NCI-H1417 (cell line): ENCODE data around the gene RIN2.

Experiments
- DNase-seq, 3 experiments: peaks; one replicate each; lab custom pipeline; 2025; lab: John Stamatoyannopoulos, UW

RIN2 gene, protein sequence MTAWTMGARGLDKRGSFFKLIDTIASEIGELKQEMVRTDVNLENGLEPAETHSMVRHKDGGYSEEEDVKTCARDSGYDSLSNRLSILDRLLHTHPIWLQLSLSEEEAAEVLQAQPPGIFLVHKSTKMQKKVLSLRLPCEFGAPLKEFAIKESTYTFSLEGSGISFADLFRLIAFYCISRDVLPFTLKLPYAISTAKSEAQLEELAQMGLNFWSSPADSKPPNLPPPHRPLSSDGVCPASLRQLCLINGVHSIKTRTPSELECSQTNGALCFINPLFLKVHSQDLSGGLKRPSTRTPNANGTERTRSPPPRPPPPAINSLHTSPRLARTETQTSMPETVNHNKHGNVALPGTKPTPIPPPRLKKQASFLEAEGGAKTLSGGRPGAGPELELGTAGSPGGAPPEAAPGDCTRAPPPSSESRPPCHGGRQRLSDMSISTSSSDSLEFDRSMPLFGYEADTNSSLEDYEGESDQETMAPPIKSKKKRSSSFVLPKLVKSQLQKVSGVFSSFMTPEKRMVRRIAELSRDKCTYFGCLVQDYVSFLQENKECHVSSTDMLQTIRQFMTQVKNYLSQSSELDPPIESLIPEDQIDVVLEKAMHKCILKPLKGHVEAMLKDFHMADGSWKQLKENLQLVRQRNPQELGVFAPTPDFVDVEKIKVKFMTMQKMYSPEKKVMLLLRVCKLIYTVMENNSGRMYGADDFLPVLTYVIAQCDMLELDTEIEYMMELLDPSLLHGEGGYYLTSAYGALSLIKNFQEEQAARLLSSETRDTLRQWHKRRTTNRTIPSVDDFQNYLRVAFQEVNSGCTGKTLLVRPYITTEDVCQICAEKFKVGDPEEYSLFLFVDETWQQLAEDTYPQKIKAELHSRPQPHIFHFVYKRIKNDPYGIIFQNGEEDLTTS

GRCh38 chr20:19758133-19758500 lies at the start of gene RIN2:
Gene RIN2, plus strand, starts transcription at chr20:19758258. Its CDS starts 131,344 bp downstream, at chr20:19889602.
- DNase-seq: peak in 2 of 3 experiments; percentile 33 to 84

DNA sequence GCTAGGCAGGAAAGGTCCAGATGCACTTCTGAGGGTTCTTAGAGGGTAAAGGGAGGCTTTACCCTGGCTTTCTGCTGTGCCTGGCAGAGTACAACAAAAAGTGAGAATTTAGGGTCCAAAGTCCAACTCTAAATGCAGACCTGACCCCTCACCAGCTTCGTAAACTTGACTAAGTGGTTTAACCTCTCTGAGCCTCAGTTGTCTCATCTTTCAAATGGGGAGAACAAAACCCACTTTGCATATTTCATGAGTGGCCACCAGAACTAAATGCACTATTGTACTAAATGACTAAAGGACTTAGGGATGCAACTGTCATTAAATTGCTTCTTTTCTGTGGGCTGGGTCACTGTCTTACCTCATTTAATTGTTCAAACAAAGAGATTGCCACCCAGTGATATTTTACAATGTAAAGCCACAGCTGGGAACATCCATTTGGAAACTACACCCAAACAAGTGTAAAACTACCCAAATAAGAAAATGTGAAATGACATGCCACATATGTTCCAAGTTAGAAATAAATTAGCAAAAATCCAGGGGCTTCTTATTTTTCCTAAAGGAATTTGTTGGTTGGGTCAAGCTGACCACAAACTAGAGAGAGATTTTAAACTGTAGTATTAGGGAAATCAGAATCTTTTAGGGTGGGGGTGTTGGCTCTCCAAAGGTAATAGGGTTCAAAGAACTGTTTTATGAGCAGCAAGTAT lies 48.3 kb upstream of the RIN2 start:
- DNase-seq: no peak

GRCh38 chr20:19710336-19711120 lies 47.5 kb upstream of the RIN2 start:
- DNase-seq: no peak

DNA sequence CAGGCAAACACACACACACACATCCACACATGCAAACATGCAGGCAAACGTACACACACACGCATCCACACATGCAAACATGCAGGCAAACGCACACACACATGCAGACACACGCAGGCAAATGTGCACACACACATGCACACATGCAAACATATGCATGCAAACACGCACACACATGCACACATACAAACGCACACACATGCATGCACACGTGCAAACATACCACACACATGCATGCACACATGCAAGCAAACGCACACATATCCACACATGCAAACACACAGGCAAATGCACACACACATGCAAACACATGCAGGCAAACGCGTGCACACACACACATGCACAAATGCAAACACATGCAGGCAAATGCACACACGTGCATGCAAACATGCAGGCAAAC lies 46.9 kb upstream of the RIN2 start:
- DNase-seq: no peak

- peak in 2 of 3 experiments; percentile 13 to 68 for DNase-seq
These were observed 45.3 kb upstream of the RIN2 start for GRCh38 chr20:19712721-19713260.

DNA sequence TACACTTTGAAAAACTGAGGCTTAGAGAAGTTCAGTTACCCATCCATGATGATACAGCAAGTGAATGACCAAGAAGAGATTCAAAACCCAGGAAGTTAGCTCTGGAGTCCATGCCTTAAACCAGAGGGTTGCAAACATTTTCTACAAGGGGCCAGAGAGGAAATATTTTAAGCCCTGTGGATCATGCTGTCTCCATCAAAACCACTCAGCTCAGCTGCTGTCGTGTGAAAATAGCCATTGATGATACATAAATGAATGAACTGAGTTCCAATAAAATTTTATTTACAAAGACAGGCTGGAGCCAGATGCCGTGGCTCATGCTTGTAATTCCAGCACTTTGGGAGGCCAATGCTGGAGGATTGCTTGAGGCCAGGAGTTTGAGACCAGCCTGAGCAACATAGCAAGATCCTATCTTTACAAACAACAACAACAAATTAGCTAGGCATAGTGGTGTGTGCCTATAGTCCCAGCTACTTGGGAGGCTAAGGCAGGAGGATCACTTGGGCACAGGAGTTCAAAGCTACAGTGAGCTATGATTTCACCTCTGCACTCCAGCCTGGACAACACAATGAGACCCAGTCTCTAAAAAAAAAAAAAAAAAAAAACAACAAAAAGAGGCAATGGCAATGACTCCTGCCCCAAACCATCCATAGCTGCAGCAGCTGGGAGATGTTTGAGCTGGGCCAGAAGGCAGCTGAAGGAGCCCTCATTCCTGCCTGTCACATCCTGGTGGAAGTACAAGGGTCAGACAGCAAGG lies 44.1 kb upstream of the RIN2 start:
- DNase-seq: no peak

DNA sequence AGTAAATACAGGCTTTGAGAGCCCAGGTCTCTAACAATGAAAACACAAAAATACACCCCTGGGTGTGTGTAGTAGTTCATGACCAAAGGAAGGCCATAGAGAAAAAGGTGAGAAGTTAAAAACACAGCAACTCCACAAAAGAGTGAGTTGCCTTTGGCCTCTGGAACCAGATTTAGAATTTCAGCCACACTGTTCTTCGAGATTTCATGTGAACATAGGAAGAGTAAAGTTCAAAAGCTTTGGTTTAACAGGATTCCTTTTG lies 43.5 kb upstream of the RIN2 start:
- no peak for DNase-seq

GRCh38 chr20:19715986-19716385 lies 42.1 kb upstream of the RIN2 start:
- DNase-seq: no peak

GRCh38 chr20:19718880-19719279 lies 39.2 kb upstream of the RIN2 start:
- no peak for DNase-seq

DNA sequence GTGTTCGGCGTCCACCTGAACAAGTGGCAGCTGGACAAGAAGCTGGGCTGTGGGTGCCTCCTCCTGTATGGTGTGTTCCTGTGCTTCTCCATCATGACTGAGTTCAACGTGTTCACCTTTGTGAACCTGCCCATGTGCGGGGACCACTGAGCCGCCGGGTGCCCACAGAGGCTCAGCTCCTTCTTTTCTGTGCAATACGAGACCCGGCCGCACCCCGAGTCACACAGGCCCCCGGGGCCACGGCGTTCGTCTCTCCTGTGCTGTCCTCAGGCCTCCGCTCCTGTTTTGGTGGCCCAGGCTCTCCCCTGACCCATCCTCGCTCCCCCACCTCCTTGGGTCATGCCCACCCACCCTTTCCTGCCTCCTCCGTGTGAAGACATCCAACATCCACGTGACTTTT lies 37.1 kb upstream of the RIN2 start:
- no peak for DNase-seq

DNA sequence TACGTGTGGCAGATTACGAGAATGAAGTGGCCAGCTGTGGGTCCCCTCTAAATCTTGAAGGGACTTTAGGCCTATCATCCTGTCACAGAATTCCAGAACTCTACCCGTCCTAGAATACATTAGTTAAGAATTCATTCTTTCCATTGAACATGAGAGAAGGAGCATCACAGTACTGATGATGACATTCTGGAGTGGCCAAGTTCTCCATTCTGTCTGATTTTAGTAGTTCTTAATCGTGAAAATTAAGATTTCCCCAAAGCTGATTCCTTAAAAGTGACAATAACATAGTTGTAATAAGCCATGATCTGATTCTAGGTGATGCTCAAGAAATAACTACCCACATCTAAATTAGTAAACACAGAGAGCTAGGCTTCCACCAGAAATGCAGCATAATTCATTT lies 35.0 kb upstream of the RIN2 start:
- DNase-seq: no peak

DNA sequence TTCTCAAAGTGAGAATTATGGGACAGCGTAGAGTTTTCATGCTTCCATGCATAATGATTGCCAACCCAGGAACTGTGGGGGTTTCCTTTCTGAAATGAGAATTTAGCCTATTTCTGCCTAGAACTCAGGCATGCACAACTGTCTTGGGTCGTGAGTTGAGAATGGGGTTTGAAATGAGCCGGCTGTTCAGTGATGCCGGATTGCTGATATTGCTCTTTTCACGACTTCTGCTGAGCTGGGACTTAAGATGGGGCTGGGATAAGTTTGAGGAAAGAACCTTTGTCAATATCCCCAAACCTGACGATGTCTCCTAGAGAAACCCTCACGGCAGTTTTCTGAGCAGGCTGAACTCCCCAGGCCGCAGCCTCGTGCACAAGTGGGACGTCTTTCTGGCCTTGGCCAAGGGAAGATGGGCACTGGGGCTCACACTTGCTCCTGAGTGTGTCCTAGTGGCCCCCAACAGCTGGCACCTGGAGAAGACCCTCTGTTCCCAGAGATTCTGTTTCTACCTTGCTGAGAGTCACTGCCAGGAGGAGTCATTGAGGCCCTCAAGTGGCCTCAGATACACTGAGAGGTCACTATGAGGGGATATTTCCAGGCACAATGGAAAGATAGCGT lies 34.1 kb upstream of the RIN2 start:
- no peak for DNase-seq

DNA sequence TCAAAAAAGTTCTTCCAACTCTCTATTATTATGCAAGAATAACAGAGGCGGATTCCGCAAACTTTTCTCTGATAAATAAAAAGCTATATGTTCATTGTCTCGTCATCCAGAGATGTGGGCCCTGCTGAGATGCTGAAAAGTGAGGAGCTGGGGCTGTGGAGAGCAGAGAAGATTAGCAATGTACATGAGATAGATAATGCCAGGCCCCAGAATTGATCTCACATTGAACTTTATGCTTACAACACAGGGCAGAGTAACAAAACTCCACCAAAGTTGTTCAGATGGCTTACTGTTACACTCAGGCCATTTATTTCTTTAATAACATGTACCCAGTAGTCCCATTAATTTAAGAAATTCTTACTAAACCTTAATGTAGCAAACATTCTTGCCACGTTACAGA lies 32.7 kb upstream of the RIN2 start:
- no peak for DNase-seq

DNA sequence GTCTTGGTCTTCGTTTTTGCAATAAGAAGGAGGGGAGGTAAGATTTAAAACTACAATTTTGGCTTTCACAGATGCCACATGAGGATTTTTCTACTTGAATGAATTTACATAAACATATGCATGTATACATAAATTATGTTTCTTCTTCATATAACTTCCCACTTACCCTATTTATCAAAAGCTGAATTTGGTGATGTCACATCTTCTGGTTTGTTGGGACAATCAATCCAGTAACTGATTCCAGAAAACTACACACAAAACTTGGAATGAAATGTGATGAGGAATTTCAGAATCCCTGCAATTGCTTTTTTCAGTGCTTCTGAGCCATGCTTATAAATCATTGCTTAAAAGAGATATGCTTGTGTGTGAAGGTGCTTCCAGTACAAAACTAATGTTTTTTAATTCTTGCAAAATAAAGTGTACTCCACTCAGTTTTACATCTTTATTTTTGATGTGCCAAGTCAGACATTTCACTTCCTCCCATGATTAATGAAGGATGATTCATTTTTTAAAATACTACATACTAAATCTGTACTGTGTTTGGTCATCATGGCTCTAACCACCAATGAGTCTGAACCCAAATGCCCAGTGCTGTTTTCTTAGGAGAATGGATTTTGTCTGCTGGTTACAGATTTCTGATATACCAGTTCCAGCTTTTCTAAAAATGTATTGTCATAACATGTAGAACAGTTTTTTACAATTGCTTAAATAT lies 32.1 kb upstream of the RIN2 start:
- DNase-seq: no peak

- DNase-seq: no peak
These were observed 30.7 kb upstream of the RIN2 start for GRCh38 chr20:19727251-19727847.

- no peak for DNase-seq
These were observed 28.4 kb upstream of the RIN2 start for GRCh38 chr20:19729672-19730071.

- DNase-seq: no peak
These were observed 27.4 kb upstream of the RIN2 start for GRCh38 chr20:19730706-19731105.

DNA sequence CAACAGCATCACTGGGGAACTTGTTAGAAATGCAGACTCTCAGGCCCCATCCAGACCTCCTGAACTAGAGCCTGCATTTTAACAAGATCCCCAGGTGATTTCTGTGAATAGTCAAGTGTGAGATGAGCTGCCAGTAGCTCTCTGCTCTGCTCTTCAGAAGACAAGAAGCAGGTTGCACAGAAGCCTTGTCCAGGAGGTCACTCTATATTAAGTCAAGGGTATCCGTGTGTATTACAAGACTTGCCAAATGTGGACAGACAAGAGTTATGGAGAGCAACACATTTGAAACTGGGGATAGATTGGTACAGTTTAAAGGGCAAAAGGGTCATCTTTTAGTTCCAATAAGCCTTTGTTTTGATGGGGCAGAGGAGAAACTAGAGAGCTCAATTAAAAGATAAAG lies 23.2 kb upstream of the RIN2 start:
- no peak for DNase-seq

GRCh38 chr20:19735446-19735845 lies 22.6 kb upstream of the RIN2 start:
- DNase-seq: peak in 2 of 3 experiments; percentile 74 to 84
